HepG2 (cell line): ENCODE measurements around the gene SIAH2. TPM values are rescaled to one million over a fixed set of nuclear protein-coding genes. Genes with fewer than 3 reads are reported as not detected.

Source experiments
- CENPBD1 ChIP-seq: sonication (generic); formaldehyde crosslinking; IDR thresholded peaks from 2 replicates; pipeline ENCODE4 v1.8.0; 2022; ENCODE audit warnings: missing genetic modification reagents, low read depth, mild to moderate bottlenecking, borderline replicate concordance
- EED ChIP-seq: sonication (generic); formaldehyde crosslinking; IDR thresholded peaks from 2 replicates; pipeline ENCODE4 v1.5.0; 2020; ENCODE audit warnings: mild to moderate bottlenecking, missing genetic modification reagents
- FLYWCH1 ChIP-seq: sonication (generic); formaldehyde crosslinking; IDR thresholded peaks from 2 replicates; pipeline ENCODE4 v1.8.1; 2023; ENCODE audit warnings: mild to moderate bottlenecking, missing genetic modification reagents
- KIAA2018 ChIP-seq: sonication (generic); formaldehyde crosslinking; IDR thresholded peaks from 2 replicates; pipeline ENCODE4 v1.5.0; 2020; ENCODE audit warnings: mild to moderate bottlenecking, missing genetic modification reagents, borderline replicate concordance
- KLF11 ChIP-seq: IDR thresholded peaks from 2 replicates; pipeline ENCODE4 v1.6.1; 2016; ENCODE audit warnings: missing compliant biosample characterization
- RAD21 ChIP-seq: fragments of 450-650 bp; formaldehyde crosslinking; IDR thresholded peaks from 2 replicates; pipeline ENCODE4 v1.5.0; 2020; ENCODE audit warnings: mild to moderate bottlenecking
- RFX3 ChIP-seq: IDR thresholded peaks from 2 replicates; pipeline ENCODE4 v1.6.1; 2016; ENCODE audit warnings: missing biosample characterization, missing genetic modification reagents
- TCF7 ChIP-seq: sonication (generic); IDR thresholded peaks from 2 replicates; pipeline ENCODE4 v1.6.1; 2016; ENCODE audit warnings: antibody characterized with exemption, low read depth
- USF2 ChIP-seq, 2 experiments: sonication (generic) in 1 of 2; formaldehyde crosslinking in 1 of 2; IDR thresholded peaks; 2 replicates each; pipeline versions ENCODE4 v1.5.1 to v1.6.1; 2011 to 2020; ENCODE audit warnings: borderline replicate concordance in 1 of 2, low read depth in 1 of 2, low read length in 1 of 2, mild to moderate bottlenecking in 1 of 2, missing genetic modification reagents in 1 of 2, moderate library complexity in 1 of 2
- ZBTB33 ChIP-seq: sonication (generic); formaldehyde crosslinking; IDR thresholded peaks from 2 replicates; pipeline ENCODE4 v1.4.0; 2020; ENCODE audit warnings: missing genetic modification reagents
- ZNF574 ChIP-seq: sonication (generic); formaldehyde crosslinking; IDR thresholded peaks from 2 replicates; pipeline ENCODE4 v1.4.0; 2020; ENCODE audit warnings: missing genetic modification reagents
- polyA plus RNA-seq, 8 experiments: library from polyadenylated mRNA; depleted of rRNA in 3 of 8; stranded (reverse) in 7 of 8; unstranded in 1 of 8; fragments of >200 nt; fragmentation: Illumina TruSeq in 4 of 8; extraction: Trizol in 4 of 8; gene quantifications; 2 replicates each; pipeline versions ENCODE4 v1.2.1 to v1.2.3, GENCODE V29; 2011 to 2016; ENCODE audit warnings: low read depth in 4 of 8, missing spikeins in 1 of 8, mixed read lengths in 1 of 8; ENCODE audit not compliant: insufficient read depth in 1 of 8
- total RNA-seq, 5 experiments: library from RNA; depleted of rRNA; stranded (reverse); fragments of >200 nt; fragmentation: Illumina TruSeq; extraction: Trizol; gene quantifications; 2 replicates each; pipeline ENCODE4 v1.2.3, GENCODE V29; 2016; ENCODE audit warnings: low read depth in 1 of 5

Gene SIAH2
- total and polyA plus RNA-seq, 2 of the 13 experiments (the other 11 are each of a cell fraction or from before 2014, with no cell fraction given): 71.8 to 117 TPM

- TF ChIP-seq FLYWCH1 (CRISPR knock-in tag) (no peak), ZBTB33 (CRISPR knock-in tag) (peak; percentile 25; the same call in 1 of the 2 replicates), ZNF574 (CRISPR knock-in tag) (peak; percentile 59), USF2 (IDR thresholded peaks at IDR 0.05; ENCODE audit: low read depth, low read length) (peak; percentile 40; the same call in 1 of the 2 replicates), USF2 (CRISPR knock-in tag; IDR thresholded peaks at IDR 0.05; ENCODE audit: borderline replicate concordance) (no peak), RAD21 (CRISPR knock-in tag) (no peak), CENPBD1 (CRISPR knock-in tag) (no peak), KLF11 (CRISPR knock-in tag) (no peak), EED (CRISPR knock-in tag) (no peak), RFX3 (no peak), TCF7 (peak; percentile 54; the same call in 1 of the 2 replicates), KIAA2018 (no peak)
These were observed 3.2 kb upstream of the SIAH2 start (continued) for GRCh38 chr3:150765949-150766720.
